ENCODE results near the gene GPC1.

GPC1 gene

GRCh38 chr2:240458044-240458899 is 22.8 kb downstream of the GPC1 start:
- DNase-seq, result no peak

- no peak for DNase-seq
These were observed 23.5 kb downstream of the GPC1 start for GRCh38 chr2:240458900-240459391.

- no peak for DNase-seq
These were observed 24.2 kb downstream of the GPC1 start for GRCh38 chr2:240459401-240460252.

- DNase-seq, result no peak
These were observed 24.8 kb downstream of the GPC1 start for GRCh38 chr2:240460253-240460711.

- peak; percentile 73 for DNase-seq
These were observed 25.4 kb downstream of the GPC1 start for GRCh38 chr2:240460781-240461431.

GRCh38 chr2:240461471-240462072 is 26.1 kb downstream of the GPC1 start:
- DNase-seq, result no peak

- DNase-seq, result peak; percentile 21
These were observed 26.7 kb downstream of the GPC1 start for GRCh38 chr2:240462073-240462706.

GRCh38 chr2:240462707-240463273 is 27.3 kb downstream of the GPC1 start:
- DNase-seq, result peak; percentile 27

- DNase-seq, result peak; percentile 17
These were observed 27.9 kb downstream of the GPC1 start for GRCh38 chr2:240463274-240463865.

- no peak for DNase-seq
These were observed 28.5 kb downstream of the GPC1 start for GRCh38 chr2:240463866-240464481.

GRCh38 chr2:240464514-240465241 is 29.2 kb downstream of the GPC1 start:
- DNase-seq, result no peak

GRCh38 chr2:240465268-240465764 is 29.9 kb downstream of the GPC1 start:
- no peak for DNase-seq

- DNase-seq, result no peak
These were observed 30.5 kb downstream of the GPC1 start for GRCh38 chr2:240465765-240466578.

GRCh38 chr2:240466579-240467148 is 31.2 kb downstream of the GPC1 start:
- no peak for DNase-seq

- DNase-seq, result no peak
These were observed 31.7 kb downstream of the GPC1 start for GRCh38 chr2:240467149-240467642.

- DNase-seq, result peak; percentile 31
These were observed 32.3 kb downstream of the GPC1 start for GRCh38 chr2:240467659-240468302.

GRCh38 chr2:240468303-240469238 is 33.1 kb downstream of the GPC1 start:
- peak; percentile 23 for DNase-seq
